HG03159 (cell line): Measurements from ENCODE around the gene ZBTB32.
A peak's percentile ranks its signal among the peaks of the same experiment; 100 is the strongest.

Experiments
- ATAC-seq: cut with Tn5 transposase; IDR thresholded peaks from one replicate; pipeline ENCODE4 v1.9.1; 2021; ENCODE audit warnings: mild to moderate bottlenecking, moderate library complexity; ENCODE audit not compliant: unreplicated experiment

Gene ZBTB32

DNA sequence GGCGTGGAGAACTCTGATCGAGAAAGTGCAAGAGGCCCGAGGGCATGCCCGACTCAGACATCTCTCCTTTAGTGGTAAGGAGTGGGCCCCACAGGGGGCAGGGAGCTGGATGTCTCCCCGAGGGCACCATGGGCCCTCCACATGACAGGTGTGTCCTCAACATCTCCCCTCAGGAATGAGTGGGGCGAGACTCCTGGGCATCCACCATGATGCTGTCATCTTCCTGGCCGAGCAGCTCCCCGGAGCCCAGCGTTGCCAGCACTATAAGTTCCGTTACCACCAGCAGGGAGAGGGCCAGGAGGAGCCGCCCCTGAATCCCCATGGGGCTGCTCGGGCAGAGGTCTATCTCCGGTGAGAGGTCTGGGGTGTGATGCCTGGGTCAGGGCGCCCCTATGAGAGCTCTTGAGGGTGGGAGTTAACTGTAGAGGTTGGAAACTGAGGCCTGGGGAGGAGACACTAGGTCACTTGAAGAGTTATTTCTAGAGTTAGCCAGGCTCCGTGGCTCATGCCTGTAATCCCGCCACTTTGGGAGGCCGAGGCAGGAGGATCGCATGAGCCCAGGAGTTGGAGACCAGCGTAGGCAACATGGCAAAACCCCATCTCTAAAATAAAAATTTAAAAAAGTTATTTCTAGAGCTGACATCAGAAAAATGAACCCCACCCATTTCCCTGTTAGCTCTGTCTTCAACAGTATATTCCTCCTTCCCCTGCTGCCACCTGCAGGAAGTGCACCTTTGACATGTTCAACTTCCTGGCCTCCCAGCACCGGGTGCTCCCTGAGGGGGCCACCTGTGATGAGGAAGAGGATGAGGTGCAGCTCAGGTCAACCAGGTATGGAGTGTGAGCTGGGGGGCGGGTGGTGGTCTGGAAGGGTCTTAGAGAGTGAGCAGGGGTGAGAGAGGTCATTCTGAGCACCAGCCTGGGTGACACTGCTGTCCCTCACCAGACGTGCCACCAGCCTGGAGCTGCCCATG, 32.8 kb downstream of the ZBTB32 start:
- ATAC-seq, result no peak

DNA sequence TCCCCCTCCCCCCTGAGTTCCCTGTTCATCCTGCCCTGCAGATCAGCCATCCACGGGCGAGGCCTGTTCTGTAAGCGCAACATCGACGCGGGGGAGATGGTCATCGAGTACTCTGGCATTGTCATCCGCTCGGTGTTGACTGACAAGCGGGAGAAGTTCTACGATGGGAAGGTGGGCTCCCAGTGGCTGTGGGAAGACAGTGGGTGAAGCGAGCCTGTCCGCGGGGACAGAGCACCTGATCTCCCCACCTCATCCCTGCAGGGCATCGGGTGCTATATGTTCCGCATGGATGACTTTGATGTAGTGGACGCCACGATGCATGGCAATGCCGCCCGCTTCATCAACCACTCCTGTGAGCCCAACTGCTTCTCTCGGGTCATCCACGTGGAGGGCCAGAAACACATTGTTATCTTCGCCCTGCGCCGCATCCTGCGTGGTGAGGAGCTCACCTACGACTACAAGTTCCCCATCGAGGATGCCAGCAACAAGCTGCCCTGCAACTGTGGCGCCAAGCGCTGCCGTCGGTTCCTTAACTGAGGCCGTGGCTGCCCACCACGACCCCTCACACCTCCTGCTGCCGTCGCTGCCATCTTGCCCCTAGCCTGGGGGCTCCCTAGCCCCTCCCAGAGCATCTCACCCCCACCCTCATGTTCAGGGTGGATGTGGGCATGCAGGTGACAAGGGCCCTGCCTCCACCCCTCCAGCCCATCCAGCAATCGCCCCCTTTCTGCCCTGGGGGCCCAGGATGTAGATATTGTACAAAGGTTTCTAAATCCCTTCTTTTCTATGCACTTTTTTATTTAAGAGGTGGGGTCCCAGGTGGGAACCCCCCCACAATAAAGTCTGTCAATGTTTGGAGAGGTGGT, 33.9 kb downstream of the ZBTB32 start:
- no peak for ATAC-seq

DNA sequence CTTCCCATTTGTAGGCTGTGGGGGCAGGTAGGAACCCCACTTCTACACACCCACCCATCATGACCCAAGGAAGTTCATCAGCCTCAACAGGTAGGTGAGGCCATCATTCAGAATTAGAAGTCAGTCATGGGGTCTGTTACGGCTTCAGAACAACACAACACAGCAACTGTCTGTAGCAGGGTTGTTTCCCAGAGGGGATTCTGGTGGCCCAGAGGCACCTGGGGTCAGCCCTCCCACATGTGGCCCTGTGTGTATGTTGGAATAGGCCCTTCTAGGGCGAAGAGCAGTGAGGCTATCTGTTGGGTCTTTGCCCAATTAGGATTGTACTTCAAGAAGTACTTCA, 34.5 kb downstream of the ZBTB32 start:
- no peak for ATAC-seq

DNA sequence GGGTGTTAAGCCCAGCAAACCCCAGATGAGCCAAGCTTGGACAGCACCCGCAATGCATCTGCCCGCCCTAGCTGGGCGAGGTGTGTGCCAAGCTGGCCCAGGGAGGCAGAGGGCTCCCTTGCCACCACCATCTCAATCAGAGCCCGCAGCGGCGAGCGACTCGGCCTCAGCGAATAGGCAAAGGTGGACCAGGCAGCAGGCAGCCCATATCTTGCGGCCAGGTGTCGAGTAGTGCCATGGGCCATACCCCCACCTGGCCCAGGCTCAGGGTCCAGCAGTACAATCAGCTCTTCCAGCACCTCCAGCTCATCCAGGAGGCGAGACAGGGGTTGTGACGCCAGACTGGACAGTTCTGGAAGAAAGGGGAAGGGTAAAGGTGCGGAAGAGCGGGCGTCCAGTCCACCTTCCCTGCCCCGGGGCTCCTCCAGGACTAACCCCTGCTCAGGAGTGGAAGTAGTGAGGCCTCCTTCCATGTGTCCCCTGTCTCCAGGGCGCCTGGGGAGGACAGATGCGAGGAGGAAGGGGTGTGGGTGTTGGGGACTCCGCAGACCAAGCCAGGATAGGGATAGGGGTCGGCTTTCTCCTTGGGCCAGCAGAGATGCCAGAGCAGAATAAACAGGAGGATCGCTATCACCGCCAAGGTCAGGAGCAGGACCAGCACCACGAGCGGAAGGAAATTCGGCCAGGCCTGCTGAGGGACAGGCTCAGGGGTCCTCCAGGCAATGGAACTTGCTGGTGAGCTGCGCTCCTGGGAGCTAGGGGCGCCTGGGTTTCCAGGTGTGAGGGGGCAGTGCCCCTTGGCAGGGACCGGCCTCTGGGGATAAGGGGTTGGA, 35.1 kb downstream of the ZBTB32 start:
- no peak for ATAC-seq

DNA sequence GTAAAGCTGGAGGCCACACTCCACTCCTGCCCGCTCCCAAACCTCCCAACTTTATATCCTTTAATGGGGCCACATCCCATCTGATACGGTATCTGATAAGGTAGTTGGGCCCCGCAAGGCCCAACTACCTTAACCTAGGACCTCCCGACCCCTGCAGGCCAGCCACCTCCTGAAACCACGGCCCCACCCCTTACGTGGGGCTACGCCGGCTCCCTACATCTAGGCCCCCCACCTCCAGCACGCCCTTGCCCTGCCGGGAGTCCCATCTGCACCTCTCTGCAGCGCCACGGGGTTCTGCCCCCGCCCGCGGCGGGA, 35.7 kb downstream of the ZBTB32 start:
- peak; percentile 3 for ATAC-seq

DNA sequence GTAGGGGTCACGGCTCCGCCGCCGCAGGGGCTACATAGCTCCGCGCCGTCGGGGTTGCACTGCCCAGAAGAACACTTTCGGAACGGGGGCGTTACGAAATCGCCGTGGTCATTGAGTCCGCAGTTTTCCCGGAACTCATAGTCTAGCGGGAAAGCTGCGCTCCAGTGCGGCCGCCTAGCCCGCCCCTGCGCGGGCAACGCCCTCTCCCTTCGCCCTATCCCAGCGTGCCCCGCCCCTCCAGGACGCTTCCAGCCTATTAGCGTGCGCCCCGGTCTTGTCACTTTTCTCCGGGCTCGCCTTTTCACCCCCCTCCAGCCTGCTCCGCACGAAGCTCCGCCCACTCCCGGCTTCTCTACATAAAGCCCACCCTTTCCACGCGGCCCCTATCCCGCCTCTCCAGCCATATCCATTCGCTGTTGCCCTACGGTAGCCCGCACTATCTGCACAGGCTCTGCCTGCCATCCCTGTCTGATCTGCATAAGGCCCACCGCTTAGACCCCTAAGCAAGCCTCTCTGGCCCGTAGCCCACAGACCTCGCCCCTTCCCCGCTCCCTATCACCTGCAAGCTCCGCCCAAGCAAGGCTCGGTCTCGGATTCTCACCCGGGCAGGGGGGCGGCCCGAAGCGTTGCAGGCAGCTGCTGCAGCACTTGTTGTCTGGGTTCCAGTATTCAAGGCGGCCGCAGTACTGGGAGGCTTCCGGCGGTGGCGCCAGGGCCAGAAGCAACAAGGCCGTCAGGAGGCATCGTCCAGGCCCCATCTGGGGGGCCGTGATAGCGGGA, 36.3 kb downstream of the ZBTB32 start:
- ATAC-seq, result peak; percentile 58

DNA sequence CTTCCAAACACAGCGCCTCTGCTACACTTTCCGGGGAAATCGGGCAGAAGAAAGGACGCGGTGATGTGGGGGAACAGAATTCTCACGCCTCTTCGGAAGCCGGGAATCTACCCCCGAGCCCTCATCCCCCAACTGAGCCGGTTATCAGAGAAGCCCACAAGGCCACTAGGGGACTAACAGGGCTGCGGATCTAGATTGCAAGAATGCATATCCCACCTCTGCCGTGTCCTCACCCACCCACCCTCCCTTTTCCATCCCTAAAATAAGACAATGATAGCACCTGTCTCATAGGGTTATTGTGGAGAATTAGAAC, 36.8 kb downstream of the ZBTB32 start:
- ATAC-seq, result no peak

DNA sequence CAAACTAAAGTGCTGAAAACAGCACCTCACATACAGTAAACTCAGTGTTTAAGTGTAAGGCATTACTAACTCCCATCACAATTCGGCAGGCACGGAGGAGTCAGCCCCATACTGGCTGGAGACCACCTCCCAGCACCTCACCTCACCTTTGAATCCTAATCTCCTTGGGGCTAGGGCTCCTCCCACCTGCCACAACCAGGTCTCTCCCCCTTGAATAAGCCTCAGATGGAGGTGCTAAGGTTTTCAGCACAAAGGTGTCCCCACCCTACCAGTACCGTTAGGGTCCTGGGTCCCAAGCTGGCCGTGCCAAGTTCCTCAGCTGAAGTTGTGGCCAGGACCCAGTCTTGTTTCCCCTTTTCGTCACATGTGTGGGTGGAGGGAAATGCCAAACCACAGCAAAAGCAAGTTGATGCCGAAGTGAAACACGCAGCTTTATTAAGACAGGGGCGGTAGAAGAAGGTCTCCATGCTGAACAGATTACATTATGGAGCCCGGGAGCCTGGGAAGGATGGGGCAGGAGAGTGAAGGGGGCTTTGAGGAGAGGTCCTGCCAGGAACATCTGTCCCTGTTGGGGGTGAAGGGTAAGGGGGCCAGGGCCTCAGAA, 37.9 kb downstream of the ZBTB32 start, which contains the start of gene IGFLR1:
Gene IGFLR1 (minus strand): TSS at position 332 of the 604 bp plus-strand sequence. CDS start 1,272 bp downstream, outside the sequence.
- ATAC-seq, result no peak

DNA sequence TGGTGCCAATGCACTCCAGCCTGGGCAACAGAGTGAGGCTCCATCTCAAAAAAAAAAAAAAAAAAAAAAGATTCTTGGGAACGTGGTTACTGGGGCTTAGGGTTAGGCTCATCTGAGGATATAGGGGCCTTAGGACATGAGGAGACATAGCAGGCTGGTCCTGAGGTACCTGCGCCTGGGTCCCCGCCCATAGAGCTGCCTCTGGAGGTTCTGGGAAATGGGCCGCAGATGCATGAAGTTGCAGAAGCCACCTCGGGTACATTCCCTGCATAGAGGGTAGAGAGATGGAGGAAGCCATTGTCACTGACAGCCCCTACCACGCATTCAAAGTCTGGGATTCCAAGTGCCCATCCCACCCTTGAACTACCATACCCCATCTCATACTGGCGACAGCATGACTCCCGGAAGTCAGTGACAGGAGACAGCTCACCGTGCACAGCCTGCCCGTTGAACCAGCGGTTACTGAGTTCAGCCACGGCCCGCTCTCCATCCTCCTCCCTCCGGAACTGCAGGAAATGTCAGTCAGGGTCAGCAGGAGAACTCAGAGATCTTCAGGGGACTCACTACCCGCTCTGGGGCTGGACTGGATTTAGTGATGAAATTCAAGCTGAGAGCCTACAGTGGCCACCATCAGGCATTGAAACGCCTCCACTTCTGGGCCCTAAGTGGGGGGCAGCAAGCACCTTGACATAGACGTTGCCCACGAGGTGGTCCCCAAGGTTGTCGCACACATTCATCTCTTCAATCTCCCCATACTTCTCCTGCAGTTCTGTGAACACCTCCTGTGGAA, 39.5 kb downstream of the ZBTB32 start:
- no peak for ATAC-seq

DNA sequence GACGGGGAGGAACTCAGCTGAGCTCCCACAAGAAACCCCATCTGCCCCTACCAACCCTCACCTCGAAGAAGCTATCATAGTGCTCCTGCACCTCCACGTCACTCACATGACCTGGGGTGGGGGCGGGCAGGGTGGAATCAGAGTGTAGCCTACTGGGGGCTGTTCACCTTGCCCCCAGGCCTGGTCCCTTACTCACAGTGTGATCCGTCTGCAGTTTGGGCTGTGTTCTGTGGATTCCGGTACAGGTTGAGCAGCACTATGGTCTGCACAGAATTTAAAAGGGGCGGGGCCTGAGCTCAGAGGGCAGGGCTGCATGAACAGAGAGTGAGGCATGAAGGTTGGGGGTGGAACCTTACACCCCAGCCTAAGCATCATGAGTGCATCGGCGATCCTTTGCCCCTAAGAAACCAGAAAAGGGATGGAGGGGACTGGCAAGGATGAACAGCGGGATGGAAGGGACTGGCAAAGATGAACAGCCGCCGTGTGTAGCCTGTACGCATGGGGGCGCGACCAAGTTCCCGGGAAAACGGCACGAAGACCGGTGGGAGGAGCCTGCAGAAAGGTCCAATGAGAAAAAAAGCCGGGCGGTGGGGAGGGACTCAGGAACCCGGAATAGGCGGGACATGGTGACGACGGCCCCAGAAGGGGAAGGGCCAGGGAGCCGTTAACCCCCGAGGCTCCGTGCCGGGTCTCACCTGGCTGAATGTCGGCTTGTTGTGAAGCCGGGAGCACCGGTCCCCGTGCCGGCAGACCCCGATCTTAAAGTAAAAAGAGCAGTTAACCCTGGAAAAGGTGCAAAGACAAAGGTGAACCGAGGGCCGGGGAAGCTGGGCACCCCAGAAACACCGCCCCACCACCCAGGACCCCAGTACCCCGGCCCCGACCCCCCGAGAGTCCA, 40.3 kb downstream of the ZBTB32 start:
- ATAC-seq, result peak; percentile 36

DNA sequence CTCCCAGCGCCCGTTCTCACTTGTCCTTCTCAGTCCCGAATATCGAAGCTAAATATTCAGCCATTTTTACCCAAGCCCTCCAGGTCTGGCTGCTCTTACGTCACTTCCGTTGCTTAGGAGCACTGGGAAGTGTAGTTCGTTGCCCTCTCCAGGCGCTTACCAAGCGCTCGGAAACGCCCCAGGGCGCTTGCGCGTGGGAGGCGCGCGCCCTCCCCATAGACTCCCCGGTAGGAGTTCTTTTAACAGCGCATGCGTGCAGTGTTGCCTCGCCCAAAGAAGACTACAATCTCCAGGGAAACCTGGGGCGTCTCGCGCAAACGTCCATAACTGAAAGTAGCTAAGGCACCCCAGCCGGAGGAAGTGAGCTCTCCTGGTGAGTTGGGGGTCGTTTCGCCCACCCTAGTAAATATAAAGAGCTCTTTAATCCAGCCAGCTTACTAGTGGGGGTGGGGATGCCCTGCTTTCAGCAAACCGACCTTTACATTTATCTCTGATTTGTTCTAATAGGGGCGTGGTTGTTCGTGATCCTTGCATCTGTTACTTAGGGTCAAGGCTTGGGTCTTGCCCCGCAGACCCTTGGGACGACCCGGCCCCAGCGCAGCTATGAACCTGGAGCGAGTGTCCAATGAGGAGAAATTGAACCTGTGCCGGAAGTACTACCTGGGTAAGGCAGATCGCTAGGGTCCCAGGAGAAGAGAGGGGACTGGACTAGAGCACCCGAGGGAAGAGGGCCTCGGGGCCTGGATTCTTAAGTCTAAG, 41.1 kb downstream of the ZBTB32 start, which contains the start of the genes PSENEN and U2AF1L4:
Gene PSENEN (plus strand): TSS at position 324 of the 759 bp plus-strand sequence. CDS start 280 bp downstream, at position 604.
Gene U2AF1L4 (minus strand): TSS at position 91 of the 759 bp plus-strand sequence. CDS start 27 bp downstream, at position 64.
- peak; percentile 42 for ATAC-seq

DNA sequence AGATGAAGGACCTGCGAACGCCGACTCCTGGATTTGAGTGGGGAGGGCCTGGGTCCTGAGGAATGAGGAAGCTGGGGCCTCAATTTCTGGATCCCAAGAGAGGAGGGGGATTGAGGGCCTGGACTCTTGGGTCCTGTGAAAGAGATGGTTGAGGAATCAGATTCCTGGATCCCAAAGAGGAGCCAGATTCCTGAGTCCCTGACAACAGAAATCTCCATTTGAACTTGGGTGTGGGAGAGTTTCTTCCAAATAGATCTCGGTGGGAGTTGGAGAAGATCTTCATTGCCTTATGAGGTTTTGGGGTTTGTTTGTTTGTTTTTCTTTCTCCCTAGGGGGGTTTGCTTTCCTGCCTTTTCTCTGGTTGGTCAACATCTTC, 41.7 kb downstream of the ZBTB32 start:
- ATAC-seq, result no peak

DNA sequence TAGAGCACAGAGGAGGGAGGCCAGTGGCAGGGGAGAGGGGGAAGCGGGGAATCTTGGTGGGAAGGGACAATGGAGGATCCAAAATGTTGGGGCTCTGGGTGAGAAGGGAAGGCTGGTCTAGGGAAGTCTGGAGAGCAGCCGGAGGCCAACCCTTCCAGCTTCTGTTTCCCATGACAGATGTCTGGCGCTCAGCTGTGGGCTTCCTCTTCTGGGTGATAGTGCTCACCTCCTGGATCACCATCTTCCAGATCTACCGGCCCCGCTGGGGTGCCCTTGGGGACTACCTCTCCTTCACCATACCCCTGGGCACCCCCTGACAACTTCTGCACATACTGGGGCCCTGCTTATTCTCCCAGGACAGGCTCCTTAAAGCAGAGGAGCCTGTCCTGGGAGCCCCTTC, 42.2 kb downstream of the ZBTB32 start:
- ATAC-seq, result no peak

DNA sequence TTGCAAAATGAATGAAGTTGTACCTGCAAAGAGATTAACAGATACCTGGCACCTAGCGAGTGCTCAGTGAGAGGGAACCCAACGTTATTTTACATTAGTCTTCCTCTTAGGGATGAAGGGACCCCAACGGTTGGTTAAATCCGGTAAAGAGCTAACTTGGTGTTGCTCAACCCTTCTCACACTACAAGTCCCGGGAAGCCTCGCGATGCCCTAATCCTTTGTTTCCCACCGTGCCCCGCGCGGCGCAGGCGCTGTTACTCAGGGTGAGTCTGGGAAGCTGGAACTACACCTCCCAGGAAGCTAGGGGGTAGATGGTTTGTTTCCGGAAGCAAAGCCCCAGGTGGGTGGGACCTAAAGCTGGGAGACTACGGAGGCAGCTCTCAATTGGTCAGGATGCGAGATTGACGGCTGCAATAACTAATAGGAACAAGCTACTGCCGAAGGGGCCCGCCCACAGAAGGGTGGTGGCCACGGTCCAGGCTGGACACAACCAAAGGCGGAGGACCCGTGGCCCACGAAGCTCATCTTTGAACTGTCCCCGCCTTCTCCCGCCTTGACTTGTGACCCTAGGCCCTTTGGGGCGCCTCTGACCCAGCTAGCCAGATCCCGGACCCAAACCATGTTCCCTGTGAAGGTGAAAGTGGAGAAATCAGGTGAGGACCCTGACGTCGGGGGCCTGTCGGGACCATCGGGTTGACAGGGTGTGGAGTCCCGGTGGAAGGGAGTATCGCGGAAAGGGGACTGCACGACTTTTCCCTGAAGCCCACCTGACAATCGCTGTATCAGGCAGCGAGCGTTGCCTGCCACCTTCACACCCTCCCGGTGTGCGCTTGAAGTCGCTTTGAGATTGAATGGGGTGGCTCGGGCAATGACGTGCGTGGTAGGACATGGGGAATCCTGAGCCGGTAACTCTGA, 44.0 kb downstream of the ZBTB32 start, which contains the start of gene LIN37:
Gene LIN37 (plus strand): TSS at position 471 of the 915 bp plus-strand sequence. CDS start 149 bp downstream, at position 620.
- peak; percentile 61 for ATAC-seq

DNA sequence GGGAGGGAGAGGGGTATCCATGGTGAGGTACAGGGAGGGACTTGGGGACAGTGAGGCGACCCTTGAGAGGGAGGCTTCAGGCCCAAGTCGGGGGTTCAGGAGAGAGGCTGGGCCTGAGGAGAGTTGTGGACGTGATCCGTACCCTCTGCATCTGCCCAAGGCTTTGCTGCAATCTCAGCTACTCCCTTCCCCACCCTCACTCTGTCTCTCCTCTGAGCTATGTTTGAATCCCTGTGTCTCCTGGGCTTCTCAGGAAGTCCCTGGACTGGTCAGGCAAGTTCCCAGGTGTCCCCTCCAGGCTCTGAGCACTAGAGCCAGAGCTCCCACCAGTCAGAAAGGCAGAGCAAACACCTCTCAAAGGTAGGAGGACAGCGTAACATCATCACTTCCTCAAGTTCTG, 45.8 kb downstream of the ZBTB32 start:
- ATAC-seq, result no peak
